ENCODE measurements around the gene LRFN4.

GRCh38 chr11:66879000-66879399 lies 22.1 kb downstream of the LRFN4 start:
- no peak for TF ChIP-seq POLR2A (IDR thresholded peaks at IDR 0.05)
- no peak for TF ChIP-seq CTCF (IDR thresholded peaks at IDR 0.05)
